T1000 (cell line): ENCODE measurements around the gene PGLYRP3.

Experiments
- DNase-seq: peaks from one replicate; lab custom pipeline; 2025; ENCODE audit warnings: mixed read lengths; lab: John Stamatoyannopoulos, UW

The PGLYRP3 gene

DNA sequence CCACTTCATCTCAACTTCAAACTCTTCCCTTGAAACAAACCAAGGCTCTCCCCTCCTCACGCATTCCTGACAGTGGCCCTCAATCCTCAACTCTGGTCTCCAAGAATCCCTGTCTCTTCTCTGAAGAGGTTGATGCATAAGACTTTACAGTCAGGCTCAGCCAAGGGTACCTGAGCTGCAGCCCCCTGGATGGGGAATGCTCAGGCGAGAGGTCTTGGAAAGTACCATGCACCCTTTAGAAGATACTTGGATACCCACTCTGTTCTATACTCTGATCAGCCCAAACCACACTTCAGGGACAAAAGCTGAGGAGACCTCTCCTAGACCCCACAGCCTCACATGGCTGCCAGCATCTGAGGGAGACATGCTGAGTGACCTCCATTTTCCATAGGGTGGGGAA lies 536 bp upstream of the PGLYRP3 start:
- no peak for DNase-seq

GRCh38 chr1:153310526-153310925 lies 2.2 kb downstream of the PGLYRP3 start:
- DNase-seq, result no peak

GRCh38 chr1:153309441-153309840 lies 3.3 kb downstream of the PGLYRP3 start:
- no peak for DNase-seq

GRCh38 chr1:153308540-153308939 lies 4.2 kb downstream of the PGLYRP3 start:
- DNase-seq, result no peak

DNA sequence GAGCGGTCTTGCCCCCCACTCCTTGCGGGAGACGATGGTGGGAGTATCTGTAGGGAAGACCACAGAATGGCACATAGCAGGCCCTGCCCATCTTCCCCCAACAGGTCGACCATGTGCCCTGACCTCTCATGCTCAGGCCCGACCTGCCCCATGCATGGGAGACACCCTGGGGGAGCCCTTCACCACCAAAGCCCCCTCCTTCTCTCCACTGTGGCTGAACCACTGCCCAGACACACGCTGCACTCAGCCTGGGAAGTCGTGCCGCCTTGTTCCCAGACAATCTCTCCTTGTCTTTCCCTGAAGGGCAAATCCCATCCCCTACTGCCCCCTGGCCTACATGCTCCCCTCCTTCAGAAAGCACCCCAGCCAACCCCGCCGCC lies 5.5 kb downstream of the PGLYRP3 start:
- DNase-seq, result no peak

DNA sequence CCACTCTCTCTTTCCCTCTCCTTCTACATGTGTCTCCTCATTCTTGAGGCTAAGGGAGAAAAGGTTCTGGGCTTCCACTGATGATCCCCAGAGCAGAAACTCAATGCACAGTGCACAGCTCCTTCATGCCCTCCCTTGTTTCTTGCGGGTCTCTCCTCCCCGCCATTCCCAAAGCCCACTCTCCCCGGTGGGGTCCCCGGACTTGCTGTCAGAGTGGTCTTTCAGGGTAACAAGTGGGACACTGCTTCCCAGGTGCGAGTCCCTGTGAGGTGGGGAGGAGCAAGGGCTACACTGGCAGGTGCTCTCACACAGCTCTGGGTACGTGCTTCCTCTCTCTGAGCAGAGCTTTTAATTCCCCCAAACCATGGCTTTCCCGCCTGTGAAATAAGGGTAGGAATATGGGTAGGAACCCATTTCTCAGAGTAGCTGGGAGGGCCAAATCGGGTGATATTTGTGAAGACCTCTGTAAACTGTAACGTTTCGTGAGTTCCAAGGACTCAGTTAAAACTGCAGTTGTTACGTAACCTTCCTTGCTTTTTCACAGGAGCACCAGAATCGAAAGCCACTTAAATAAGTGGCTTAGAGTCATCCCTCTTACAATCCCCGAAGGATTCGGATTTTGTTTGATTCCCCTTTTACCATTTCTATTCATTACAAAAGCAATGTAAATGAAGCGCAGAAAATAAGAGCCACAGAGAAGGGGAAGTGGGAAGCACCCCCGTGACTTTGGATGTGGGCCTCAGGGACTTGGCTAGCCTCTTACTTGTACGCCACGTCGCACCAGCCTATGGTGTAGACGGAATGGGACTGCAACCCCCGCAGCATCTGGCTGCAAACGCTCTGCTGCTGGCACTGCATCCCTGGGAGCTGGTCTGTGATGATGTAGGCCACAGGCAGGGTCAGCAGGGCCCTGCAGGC lies 6.2 kb downstream of the PGLYRP3 start:
- no peak for DNase-seq

DNA sequence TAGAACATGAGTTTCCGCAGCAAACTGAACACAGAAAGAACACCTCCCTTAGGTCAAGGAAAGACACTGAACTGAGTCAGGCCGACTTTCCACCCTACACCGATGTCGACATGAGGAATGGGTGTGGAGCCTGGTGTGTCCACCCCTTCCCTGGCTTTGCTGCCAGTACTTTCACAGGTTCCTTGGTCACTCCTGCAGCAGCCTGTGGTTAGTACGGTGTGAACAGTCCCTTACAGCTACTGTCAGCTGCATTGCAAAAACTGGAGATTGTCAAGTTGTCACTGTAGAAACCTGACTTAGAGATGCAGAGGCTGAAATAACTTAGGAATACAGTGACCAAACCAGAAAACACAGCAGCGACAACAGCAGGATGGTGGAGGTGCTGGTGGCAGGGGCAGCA lies 7.1 kb downstream of the PGLYRP3 start:
- DNase-seq, result no peak

DNA sequence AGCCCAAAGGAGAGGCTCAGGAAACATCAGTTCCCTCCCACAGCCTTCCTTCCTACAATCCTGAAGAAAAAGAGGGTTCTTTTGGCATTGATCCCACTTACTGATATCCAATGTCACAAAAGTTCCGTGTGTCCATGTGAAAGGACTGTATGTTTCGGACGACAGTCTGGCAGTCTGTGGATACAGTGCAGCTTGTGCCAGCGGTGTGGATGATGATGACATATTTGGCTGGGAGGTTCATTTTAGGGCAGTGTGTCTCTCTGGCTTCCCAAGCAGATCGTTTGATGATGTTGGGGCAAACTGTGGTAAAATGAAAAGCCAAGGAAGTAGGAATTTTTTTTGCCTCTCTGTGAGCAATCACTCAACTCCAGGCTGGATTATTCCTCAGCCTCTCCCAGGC lies 10.4 kb downstream of the PGLYRP3 start:
- DNase-seq, result no peak

DNA sequence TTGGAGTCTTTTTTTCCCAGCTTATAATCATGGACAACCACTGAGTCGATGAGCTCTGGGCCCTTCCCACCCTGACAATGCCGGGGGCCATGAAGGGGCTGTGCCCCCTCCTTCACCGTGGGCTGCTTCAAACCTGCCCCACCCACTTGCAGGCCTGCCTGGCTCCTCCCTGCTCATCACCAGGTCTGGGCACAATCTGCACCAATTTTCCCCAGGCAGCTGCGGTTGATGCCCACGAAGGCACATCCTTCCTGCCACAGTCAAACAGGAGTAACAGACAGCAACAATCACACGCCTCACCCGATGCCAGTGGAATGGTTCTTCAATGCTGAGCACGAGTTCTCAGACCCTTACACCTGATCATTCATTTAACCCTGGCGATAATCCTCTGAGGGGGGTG lies 18.9 kb downstream of the PGLYRP3 start:
- DNase-seq, result no peak

DNA sequence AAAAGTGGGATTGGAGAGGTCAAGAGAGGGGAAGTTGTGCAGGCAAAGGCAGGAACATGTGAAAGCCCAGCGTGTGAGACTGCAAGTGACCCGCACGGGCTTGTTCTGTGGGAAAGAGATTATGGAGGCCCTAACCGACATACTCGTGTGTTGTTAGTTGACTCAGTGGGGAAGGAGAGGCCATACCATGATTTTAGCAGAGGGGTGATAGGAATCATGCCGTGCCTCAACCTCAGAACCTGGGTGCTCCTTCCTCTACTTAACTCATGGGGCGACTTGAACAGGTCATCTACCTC lies 19.3 kb downstream of the PGLYRP3 start:
- no peak for DNase-seq

DNA sequence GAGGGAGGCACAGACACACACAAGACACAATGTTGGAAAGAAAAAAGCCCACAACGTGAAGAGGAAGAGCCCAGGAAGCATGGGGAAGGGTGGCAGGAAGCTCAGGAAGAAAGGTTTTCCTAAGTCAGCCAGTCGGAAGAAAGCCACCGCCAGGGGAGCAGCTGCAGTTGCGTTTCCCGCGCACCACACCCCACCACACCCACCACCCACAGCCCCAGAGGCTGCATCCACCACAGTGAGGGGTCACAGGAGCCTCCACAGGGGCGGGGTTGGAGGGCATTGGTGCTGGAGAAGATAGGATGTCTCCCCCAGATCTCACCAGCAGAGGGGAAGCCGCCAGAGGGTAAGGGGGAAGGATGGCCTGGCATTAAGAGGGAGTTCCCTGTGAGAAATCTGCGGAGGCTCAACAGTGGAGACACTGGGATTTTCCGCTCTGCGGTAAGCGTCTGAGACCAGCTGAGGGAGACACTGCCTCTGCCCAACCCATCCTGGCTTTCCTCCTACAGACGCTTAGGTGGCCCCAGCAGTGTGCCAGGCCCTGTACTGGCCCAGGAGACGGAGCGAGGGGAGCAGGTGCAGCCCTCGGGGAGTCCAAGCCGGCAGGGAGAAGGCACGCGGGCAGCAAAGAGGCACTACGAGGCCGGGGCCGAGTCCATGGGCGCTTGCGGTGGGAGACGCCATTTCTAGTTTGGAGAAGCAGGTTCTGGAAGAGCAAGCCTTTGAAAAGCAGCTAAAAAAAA lies 19.8 kb downstream of the PGLYRP3 start:
- DNase-seq, result no peak

GRCh38 chr1:153292185-153292584 lies 20.6 kb downstream of the PGLYRP3 start:
- no peak for DNase-seq

DNA sequence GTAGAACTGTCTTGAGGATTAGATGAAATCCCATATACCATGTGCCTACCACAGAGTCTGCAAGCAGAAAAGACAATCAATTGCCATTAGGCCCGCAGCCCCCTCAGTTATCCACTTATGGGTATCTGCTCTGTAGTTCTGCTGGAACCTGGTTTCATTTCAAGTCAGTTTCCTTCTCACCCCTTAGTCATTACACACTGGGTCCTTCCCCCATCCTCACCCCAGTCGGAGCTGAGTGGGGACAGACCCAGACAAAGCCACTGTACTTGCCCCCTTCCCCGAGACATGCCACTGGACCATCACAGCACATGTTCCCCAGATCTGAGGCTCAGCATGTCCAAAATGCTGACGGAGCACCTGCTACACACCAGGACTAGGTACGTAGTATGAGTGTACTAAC lies 21.2 kb downstream of the PGLYRP3 start:
- no peak for DNase-seq

DNA sequence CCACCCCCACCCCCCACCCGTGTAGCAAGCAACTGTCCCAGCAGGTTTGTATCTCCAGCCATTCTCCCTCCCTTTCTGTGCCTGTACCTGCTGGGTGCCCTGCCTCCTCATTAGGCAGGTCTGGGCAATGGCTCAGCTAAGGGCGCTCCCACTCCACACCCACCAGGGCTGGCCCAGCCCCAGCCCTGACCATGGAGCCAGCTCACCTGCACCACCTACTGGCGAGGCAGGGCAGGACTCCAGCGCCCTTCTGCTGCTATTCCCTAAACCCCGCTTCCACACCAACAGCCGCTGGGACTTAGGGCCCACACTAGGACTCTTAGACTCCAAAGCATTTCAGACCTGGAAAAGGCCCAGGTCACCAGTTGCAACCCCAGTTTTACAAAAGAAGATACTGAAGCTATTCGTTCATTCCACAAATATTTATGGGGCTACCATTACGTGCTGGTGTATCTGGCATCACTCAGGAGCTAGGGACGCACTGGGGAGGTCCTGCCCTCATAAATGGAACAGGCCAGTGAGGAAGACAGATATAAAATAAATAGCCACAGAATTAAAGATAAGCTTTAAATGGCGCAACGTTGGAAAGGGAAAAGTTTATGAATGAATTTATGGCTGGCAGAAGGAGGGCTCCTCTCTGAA lies 24.0 kb downstream of the PGLYRP3 start:
- DNase-seq, result no peak

GRCh38 chr1:153277852-153278251 lies 34.9 kb downstream of the PGLYRP3 start:
- no peak for DNase-seq

- no peak for DNase-seq
Measured at GRCh38 chr1:153272186-153272585, 40.6 kb downstream of the PGLYRP3 start.

- no peak for DNase-seq
Measured at GRCh38 chr1:153271711-153272110, 41.0 kb downstream of the PGLYRP3 start.

DNA sequence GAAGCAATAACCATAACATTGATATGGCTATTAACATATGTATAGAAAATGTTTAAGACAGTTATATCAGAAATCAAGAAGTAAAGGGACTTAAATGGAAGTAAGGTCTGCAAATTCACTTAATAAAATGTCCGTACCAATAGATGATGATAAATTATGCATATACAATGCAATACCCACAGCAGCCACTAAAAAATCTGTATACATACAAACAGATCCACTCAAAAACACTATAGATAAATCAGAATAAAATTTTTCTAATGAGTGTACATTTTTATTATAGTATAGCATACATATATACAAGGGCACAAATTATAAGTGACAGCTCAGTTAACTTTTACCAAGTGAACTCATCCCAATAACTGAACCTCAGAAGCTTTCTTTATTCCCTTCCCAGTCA lies 47.3 kb downstream of the PGLYRP3 start:
- no peak for DNase-seq

- no peak for DNase-seq
Measured at GRCh38 chr1:153262462-153263157, 50.1 kb downstream of the PGLYRP3 start.

DNA sequence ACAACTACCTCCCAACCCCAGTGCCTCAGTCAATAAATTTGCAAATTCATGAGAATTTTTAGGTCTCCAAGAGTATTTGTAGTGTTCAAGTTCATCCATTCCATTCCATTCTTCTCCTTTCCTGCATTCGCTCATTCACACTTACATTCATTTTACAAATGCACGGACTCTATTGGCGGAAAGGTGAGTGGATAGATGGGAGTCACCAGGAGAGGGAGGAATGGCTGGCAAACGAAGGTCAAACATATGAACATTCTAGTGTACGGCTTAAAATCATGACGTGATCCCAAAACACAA lies 50.7 kb downstream of the PGLYRP3 start:
- no peak for DNase-seq

DNA sequence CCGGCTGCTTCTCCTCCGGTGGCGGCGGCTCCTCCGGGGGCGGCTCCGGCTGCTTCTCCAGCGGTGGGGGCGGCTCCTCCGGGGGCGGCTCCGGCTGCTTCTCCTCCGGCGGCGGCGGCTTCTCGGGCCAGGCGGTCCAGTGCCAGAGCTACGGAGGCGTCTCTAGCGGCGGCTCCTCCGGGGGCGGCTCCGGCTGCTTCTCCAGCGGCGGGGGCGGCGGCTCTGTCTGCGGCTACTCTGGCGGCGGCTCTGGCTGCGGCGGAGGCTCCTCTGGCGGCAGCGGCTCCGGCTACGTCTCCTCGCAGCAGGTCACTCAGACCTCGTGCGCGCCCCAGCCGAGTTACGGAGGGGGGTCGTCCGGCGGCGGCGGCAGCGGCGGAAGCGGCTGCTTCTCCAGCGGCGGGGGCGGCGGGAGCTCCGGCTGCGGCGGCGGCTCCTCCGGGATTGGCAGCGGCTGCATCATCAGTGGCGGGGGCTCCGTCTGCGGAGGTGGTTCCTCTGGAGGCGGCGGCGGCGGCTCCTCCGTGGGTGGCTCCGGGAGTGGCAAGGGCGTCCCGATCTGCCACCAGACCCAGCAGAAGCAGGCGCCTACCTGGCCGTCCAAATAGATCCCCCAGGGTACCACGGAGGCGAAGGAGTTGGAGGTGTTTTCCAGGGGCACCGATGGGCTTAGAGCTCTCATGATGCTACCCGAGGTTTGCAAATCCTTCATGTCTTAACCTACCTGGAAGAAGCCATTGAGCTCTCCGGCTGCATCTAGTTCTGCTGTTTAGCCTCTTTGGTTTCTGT lies 51.3 kb downstream of the PGLYRP3 start:
- DNase-seq, result no peak
